K562 (cell line): ENCODE data around the gene UBE2V1. TPM values are rescaled to one million over a fixed set of nuclear protein-coding genes. Genes with fewer than 3 reads are reported as not detected.

Experiments used
- ATAC-seq: fragments of 200-7000 bp; cut with Tn5 transposase; 3 replicates; pipeline ENCODE4 v1.9.1; 2020; ENCODE audit warnings: moderate library complexity
- BruUV-seq: library from RNA; stranded (reverse); fragments of 400-500 nt; replicated peaks from 2 replicates; lab custom pipeline; 2021; lab: Mats Ljungman, UMichigan
- CTCF ChIA-PET: fragments of 300-600 bp; formaldehyde crosslinking; extraction: SDS; loops from one replicate; lab custom pipeline; 2021; ENCODE audit warnings: low intra/inter-chr PET ratio; lab: Yijun Ruan, JAX
- POLR2A ChIA-PET: fragments of 300-600, 350-650 bp; sonication (Branson Sonifier 250); formaldehyde crosslinking; extraction: SDS; loops from one replicate; lab custom pipeline; 2021; ENCODE audit warnings: antibody characterized with exemption, inconsistent platforms; lab: Yijun Ruan, JAX
- DNase-seq, 4 experiments: peaks; one replicate each; pipeline versions ENCODE4 v3.0.0 to v3.0.0-alpha.2; 2011 to 2018; ENCODE audit warnings: low spot score in 3 of 4, mixed read lengths in 3 of 4; ENCODE audit errors: extremely low read depth in 1 of 4
- FAIRE-seq: peaks from 2 replicates; lab custom pipeline; 2011; peaks lifted over from hg19 to GRCh38; lab: Jason Lieb, UNC
- H2AFZ ChIP-seq: 2 replicates; pipeline ENCODE4 v1.6.0; 2011; ENCODE audit warnings: low read depth, low read length, control low read depth, inconsistent platforms
- H3K27ac ChIP-seq: fragments of 200-600 bp; 3 replicates; pipeline ENCODE4 v1.8.0; 2011; ENCODE audit warnings: low read depth, mild to moderate bottlenecking, control low read depth, inconsistent platforms, low read length, moderate library complexity, mixed read lengths; ENCODE audit errors: extremely low read depth
- H3K27me3 ChIP-seq, 2 experiments: fragments of 300-600 bp in 1 of 2; 2 replicates in 1 of 2; 3 replicates in 1 of 2; pipeline versions ENCODE4 v1.6.0 to v1.8.0; 2011; ENCODE audit warnings: inconsistent platforms in 2 of 2, low read length in 2 of 2, mild to moderate bottlenecking in 1 of 2, mixed read lengths in 1 of 2, moderate library complexity in 1 of 2; ENCODE audit not compliant: control insufficient read depth in 2 of 2, insufficient read depth in 2 of 2
- H3K36me3 ChIP-seq: fragments of 300-600 bp; 3 replicates; pipeline ENCODE4 v1.8.0; 2011; ENCODE audit warnings: mild to moderate bottlenecking, low read length, inconsistent platforms; ENCODE audit not compliant: control insufficient read depth, insufficient read depth
- H3K4me1 ChIP-seq, 2 experiments: fragments of 200-600 bp in 1 of 2; replicated peaks in 1 of 2; 2 replicates in 1 of 2; 3 replicates in 1 of 2; pipeline versions ENCODE4 v1.5.1 to v1.8.0; 2011; ENCODE audit warnings: inconsistent platforms in 2 of 2, low read length in 2 of 2, mild to moderate bottlenecking in 1 of 2, mixed read lengths in 1 of 2, moderate library complexity in 1 of 2; ENCODE audit not compliant: control insufficient read depth in 2 of 2, insufficient read depth in 2 of 2
- H3K4me2 ChIP-seq: 2 replicates; pipeline ENCODE4 v1.6.1; 2011; ENCODE audit warnings: low read length, control low read depth, inconsistent platforms, mixed read lengths; ENCODE audit not compliant: insufficient read depth
- H3K4me3 ChIP-seq: fragments of 200-600 bp; sonication (generic), shearing (Covaris generic); 2 replicates; pipeline ENCODE4 v1.5.1; 2016; ENCODE audit warnings: control low read depth, inconsistent platforms
- H3K79me2 ChIP-seq: fragments of 200-600 bp; 3 replicates; pipeline ENCODE4 v1.8.0; 2011; ENCODE audit warnings: low read length, inconsistent platforms; ENCODE audit not compliant: control insufficient read depth, insufficient read depth
- H3K9ac ChIP-seq, 2 experiments: 2 replicates each; pipeline versions ENCODE4 v1.6.0 to v1.6.1; 2011; ENCODE audit warnings: low read depth in 2 of 2, low read length in 2 of 2, control low read depth in 1 of 2, inconsistent platforms in 1 of 2, mild to moderate bottlenecking in 1 of 2, mixed read lengths in 1 of 2; ENCODE audit not compliant: insufficient read depth in 1 of 2
- H3K9me1 ChIP-seq: one replicate; pipeline ENCODE4 v1.6.0; 2011; ENCODE audit warnings: inconsistent platforms, mild to moderate bottlenecking, low read length, moderate library complexity; ENCODE audit not compliant: control insufficient read depth, insufficient read depth
- H3K9me3 ChIP-seq: replicated peaks from 2 replicates; pipeline ENCODE4 v1.5.1; 2011; ENCODE audit warnings: low read depth, low read length, inconsistent platforms; ENCODE audit not compliant: control insufficient read depth, insufficient read depth
- H4K20me1 ChIP-seq: replicated peaks from 2 replicates; pipeline ENCODE4 v1.6.1; 2011; ENCODE audit warnings: low read length, inconsistent platforms, mixed read lengths; ENCODE audit not compliant: control insufficient read depth, insufficient read depth
- ETS1 ChIP-seq: conservative IDR thresholded peaks from 2 replicates; pipeline ENCODE4 v1.6.1; 2011; ENCODE audit warnings: low read depth, mild to moderate bottlenecking, low read length; ENCODE audit not compliant: control insufficient read depth
- NFATC3 ChIP-seq: fragments of 450-650 bp; IDR thresholded peaks from 2 replicates; pipeline ENCODE4 v1.6.1; 2017; ENCODE audit warnings: mild to moderate bottlenecking
- NR1H2 ChIP-seq: sonication (generic); formaldehyde crosslinking; IDR thresholded peaks from 2 replicates; pipeline ENCODE4 v1.4.0; 2020; ENCODE audit warnings: mild to moderate bottlenecking, missing genetic modification reagents
- TFAP4 ChIP-seq: sonication (generic); formaldehyde crosslinking; IDR thresholded peaks from 2 replicates; pipeline ENCODE4 v1.8.0; 2022; ENCODE audit warnings: missing genetic modification reagents, mild to moderate bottlenecking, moderate library complexity, borderline replicate concordance
- ZFP36 ChIP-seq: fragments of 150-350 bp; IDR thresholded peaks from 2 replicates; pipeline ENCODE4 v1.6.1; 2018; ENCODE audit warnings: low read length, low read depth; ENCODE audit not compliant: partially characterized antibody
- ZNF12 ChIP-seq: sonication (generic); formaldehyde crosslinking; IDR thresholded peaks from 2 replicates; pipeline ENCODE4 v1.4.0; 2020; ENCODE audit warnings: mild to moderate bottlenecking, missing genetic modification reagents
- ZNF165 ChIP-seq: fragments of 250-450 bp; sonication (Bioruptor Pico); IDR thresholded peaks from 2 replicates; pipeline ENCODE4 v1.4.0; 2020; ENCODE audit warnings: borderline replicate concordance
- ZNF3 ChIP-seq: fragments of 250-450 bp; sonication (Bioruptor Pico); IDR thresholded peaks from 2 replicates; pipeline ENCODE4 v1.5.0; 2021; ENCODE audit warnings: mild to moderate bottlenecking, moderate library complexity
- ZNF431 ChIP-seq: sonication (generic); formaldehyde crosslinking; IDR thresholded peaks from 2 replicates; pipeline ENCODE4 v1.8.0; 2022; ENCODE audit warnings: mild to moderate bottlenecking, missing genetic modification reagents
- ZNF766 ChIP-seq: fragments of 200-800 bp; sonication (Bioruptor generic); conservative IDR thresholded peaks from 2 replicates; pipeline ENCODE4 v1.6.1; 2016; ENCODE audit warnings: missing genetic modification characterization, missing compliant biosample characterization
- WGBS: fragments of 100-300 bp; shearing (Covaris generic); methylation state at CpG from one replicate; pipeline ENCODE4 v1.1.6; 2016; ENCODE audit warnings: low coverage, mixed read lengths; ENCODE audit not compliant: insufficient coverage; ENCODE audit errors: missing lambda C conversion rate; 5-methylcytosine and 5-hydroxymethylcytosine counted together
- in situ Hi-C: fragments of 300-500 bp; cut with MboI; formaldehyde crosslinking; loops from 4 replicates; pipeline ENCODE4 v1.15.0; 2018; ENCODE audit warnings: inconsistent platforms, mixed read lengths
- intact Hi-C: fragments of 100-400 bp; cut with micrococcal nuclease; formaldehyde crosslinking; loops from 2 replicates; pipeline ENCODE4 v1.14.2; 2022
- polyA plus RNA-seq, 8 experiments: library from polyadenylated mRNA; depleted of rRNA in 4 of 8; stranded (reverse) in 5 of 8; unstranded in 3 of 8; fragments of >200 nt; fragmentation: Nextera tagmentation in 2 of 8; fragmentation: Illumina TruSeq in 1 of 8; extraction: Ambion mirVana in 2 of 8; extraction: Trizol in 1 of 8; gene quantifications; 2 replicates each; pipeline versions ENCODE4 v1.2.1 to v1.2.3, GENCODE V29; 2011 to 2014; ENCODE audit warnings: inconsistent platforms in 1 of 8, missing spikeins in 1 of 8
- total RNA-seq, 7 experiments: library from RNA; depleted of rRNA in 6 of 7; stranded (reverse); fragments of >200 nt in 6 of 7; fragmentation: Illumina TruSeq in 2 of 7; extraction: Trizol in 2 of 7; gene quantifications; 2 replicates each; pipeline versions ENCODE4 v1.2.1 to v1.2.3, GENCODE V29; 2011 to 2021; ENCODE audit warnings: low replicate concordance in 1 of 7

The UBE2V1 gene
- total and polyA plus RNA-seq, 9 of the 15 experiments (the other 6 are each of a cell fraction or from before 2014, with no cell fraction given): 93.0 to 357 (median 119) TPM

GRCh38 chr20:50146732-50147662 is 34.0 kb upstream of the UBE2V1 start (continued):
- TF ChIP-seq ETS1: peak; percentile 36; the same call in 1 of the 2 replicates
- peak; percentile 71; the same call in 1 of the 2 replicates for TF ChIP-seq ZNF766 (CRISPR knock-in tag)
- no peak for TF ChIP-seq NFATC3
- 0 out of 2 replicates have a peak, but pooled peaks have one; percentile 16 for TF ChIP-seq ZNF431 (CRISPR knock-in tag)
- TF ChIP-seq TFAP4 (CRISPR knock-in tag): peak; percentile 40; the same call in 1 of the 2 replicates
- TF ChIP-seq, all 486 proteins: peak for 72

- 0 out of 2 replicates have a peak, but pooled peaks cover 9% of the 10 kb centered on the region for H4K20me1 ChIP-seq
- BruUV-seq: no TSS peak
- peaks cover 63% of the 10 kb centered on the region for H3K79me2 ChIP-seq
- H3K27ac ChIP-seq: peak overlapping the region; percentile 84
- 70% methylated on average over 5 of the region's 6 CpGs for WGBS
- 0 out of 2 replicates have a peak, but pooled peaks have one; percentile 39 for TF ChIP-seq NR1H2 (CRISPR knock-in tag)
- no peak for TF ChIP-seq ZNF3 (CRISPR knock-in tag)
- 0 out of 2 replicates have a peak, but pooled peaks have one; percentile 24 for TF ChIP-seq ZNF12 (CRISPR knock-in tag)
- peak; percentile 45 for TF ChIP-seq ZFP36
- no peak for TF ChIP-seq ZNF165 (CRISPR knock-in tag)
- intact Hi-C loops (no loop called here), in situ Hi-C loops (no loop called here)
- H3K9ac ChIP-seq: peak overlapping the region; percentile 61 to 91; a peak in 3 of 4 replicates
- ATAC-seq (no peak; the same call in 2 of the 3 replicates), FAIRE-seq (no peak), DNase-seq (no peak)
- H3K9me1 ChIP-seq: no peaks in the 10 kb centered on the region
- peaks cover 20 to 45% of the 10 kb centered on the region in 2 experiments for H3K4me1 ChIP-seq
- CTCF ChIA-PET: no interaction called here
- no peak overlapping the region; the same call in 1 of the 2 replicates for H3K4me3 ChIP-seq
- H3K9me3 ChIP-seq: no peaks in the 10 kb centered on the region
- peak overlapping the region; percentile 73 for H3K4me2 ChIP-seq
- H3K36me3 ChIP-seq: peaks cover 85% of the 10 kb centered on the region
- H3K27me3 ChIP-seq: no peaks in the 10 kb centered on the region
- H2AFZ ChIP-seq: no peak overlapping the region
- POLR2A ChIA-PET: no interaction called here
Measured at GRCh38 chr20:50146214-50146613, 33.3 kb upstream of the UBE2V1 start.
